GM12873 (cell line): ENCODE measurements around the gene DCUN1D3.

Experiments
- TF ChIP-seq, protein P1 (sequence below): IDR thresholded peaks from 2 replicates; pipeline ENCODE4 v1.5.1; 2012; ENCODE audit warnings: low read depth, mild to moderate bottlenecking, moderate library complexity, low read length, control low read depth; ENCODE audit not compliant: insufficient read depth; ENCODE audit errors: missing control alignments

The DCUN1D3 gene

DNA sequence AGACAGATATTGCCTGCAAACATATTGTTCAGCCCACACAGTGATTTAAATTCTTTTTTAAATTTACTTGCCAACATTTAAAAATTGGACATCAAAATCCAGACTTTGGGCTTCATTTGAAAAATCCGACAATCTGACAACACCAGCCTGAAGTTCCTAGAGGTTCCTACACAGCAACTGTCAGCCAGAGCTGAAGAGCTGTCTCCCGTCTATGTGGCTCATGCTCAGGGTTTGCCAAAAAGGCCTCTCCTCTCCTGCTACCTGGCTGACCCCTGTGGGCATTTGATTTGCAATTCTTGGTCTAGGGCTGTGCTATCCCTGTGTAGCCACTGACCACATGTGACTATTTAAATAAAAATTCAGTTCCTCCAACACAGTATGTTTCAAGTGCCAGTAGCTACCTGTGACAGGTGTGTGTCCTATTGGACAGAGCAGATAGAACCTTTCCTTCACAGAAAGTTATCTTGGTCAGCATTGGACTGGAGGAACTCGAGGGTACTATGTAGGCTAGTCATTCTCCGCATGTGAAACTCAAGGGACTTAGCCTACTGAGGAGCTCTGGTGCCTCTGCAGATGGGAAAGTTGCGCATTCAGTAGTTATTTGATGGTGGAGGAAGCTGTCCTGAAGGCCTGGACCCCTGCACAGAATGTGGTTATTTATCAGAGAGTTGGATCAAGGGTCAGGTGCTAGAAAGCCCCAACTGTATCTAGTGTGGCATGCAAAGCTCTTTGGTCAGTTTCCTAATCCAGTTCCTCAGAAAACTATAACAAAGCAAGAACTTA lies 3.1 kb upstream of the DCUN1D3 start:
- TF ChIP-seq, protein P1, sequence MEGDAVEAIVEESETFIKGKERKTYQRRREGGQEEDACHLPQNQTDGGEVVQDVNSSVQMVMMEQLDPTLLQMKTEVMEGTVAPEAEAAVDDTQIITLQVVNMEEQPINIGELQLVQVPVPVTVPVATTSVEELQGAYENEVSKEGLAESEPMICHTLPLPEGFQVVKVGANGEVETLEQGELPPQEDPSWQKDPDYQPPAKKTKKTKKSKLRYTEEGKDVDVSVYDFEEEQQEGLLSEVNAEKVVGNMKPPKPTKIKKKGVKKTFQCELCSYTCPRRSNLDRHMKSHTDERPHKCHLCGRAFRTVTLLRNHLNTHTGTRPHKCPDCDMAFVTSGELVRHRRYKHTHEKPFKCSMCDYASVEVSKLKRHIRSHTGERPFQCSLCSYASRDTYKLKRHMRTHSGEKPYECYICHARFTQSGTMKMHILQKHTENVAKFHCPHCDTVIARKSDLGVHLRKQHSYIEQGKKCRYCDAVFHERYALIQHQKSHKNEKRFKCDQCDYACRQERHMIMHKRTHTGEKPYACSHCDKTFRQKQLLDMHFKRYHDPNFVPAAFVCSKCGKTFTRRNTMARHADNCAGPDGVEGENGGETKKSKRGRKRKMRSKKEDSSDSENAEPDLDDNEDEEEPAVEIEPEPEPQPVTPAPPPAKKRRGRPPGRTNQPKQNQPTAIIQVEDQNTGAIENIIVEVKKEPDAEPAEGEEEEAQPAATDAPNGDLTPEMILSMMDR: no peak

DNA sequence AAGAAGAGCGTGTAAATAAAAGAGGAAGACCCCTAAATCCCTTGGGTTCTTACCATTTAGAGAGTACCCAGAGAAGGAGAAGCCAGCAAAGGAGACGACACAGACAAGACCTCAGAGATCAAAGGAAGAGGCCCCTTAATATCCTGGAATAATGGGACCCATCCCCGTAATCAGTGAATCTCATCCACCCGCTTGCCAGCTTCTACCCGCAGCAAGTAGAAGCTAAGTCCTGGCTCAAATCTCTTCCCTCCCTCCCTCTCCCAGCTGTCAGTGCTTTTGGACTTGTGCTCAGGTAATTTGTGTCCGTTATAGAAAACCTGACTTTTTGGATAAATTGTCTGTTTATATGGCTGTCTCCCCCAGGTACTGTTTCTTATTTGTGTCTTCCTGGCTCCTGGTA lies 2.3 kb upstream of the DCUN1D3 start:
- TF ChIP-seq, protein P1: no peak

DNA sequence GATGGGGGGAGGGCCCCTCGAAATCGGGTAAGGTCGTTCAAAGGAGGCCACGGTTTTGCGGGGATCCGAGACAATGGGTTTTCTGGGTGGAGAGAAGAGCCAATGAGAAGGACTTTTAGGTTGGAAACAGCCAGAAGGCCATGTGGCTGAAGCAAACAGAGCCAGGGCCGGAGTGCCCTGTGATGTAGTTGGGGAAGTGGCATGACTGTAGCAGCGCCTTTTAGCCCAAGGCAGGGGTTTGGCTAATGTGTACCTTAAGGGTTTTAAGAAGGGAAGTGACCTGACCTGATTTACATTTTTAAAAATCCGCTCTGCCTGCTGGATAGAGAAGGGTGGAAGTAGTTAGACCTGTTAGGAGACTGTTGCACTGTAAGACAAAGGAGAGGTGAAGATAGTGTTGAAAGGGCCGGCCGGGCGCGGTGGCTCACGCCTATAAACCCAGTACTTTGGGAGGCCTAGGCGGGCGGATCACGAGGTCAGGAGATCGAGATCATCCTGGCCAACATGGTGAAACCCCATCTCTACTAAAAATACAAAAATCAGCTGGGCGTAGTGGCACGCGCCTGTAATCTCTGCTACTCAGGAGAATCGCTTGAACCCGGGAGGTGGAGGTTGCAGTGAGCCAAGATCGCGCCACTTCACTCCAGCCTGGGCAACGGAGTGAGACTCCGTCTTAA lies 1.4 kb upstream of the DCUN1D3 start:
- TF ChIP-seq, protein P1: no peak

DNA sequence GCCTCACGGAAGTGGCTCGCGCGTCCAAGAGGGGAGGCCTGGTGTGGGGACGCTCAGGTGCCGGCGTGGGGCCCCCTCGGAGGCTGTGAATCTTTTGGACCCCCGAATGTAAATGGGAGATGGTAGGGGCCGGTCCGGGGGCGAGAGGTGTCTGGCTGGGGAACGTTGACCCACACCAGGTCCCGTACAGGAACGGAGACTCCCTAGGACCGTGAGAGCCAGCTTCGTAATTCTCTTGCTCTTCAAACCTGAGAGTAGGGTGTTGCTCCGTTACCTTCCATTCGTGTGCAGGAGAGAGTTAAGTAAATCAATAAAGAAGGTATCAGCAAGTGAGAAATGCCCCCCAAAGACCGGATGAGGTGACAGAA lies 894 bp upstream of the DCUN1D3 start:
- TF ChIP-seq, protein P1: no peak

DNA sequence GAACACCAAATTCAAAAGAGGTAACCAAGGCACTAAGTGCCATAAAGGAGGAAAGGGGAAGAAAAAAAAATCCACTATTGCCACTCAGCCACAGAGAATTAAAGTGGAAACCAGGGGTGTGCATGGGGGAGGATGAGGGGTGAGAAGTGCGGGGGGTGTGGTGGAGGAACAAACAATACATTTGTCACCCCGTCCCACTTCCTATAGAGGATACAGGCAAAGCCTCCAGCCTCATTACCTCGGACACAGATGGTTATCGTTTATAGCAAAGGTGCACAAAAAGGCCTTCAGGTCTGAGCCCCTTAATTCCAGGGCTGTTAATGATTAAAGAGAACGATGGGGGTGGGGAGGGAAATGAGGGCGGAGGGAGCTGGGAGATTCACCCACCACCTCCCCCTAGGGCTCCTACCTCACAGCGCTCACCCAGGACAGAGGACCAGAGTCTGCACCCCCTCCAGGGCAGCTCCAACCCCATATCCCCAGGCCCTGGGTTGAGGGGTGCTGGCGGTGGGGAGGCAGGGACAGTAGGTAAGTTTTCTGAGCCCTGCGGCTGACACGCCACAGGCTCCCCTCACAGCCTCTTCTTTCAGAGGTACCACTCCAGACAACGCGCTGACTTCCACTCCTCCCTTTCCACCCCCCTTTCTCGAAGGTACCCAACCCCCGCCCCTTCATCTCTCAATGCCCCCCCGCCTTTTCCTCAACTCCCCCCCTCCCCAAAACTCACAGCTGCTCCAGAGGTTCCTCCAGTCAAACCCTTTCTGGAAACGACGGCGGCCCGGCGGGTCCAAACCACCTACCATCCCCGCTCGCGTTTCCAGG lies 470 bp downstream of the DCUN1D3 start:
- TF ChIP-seq, protein P1: no peak

DNA sequence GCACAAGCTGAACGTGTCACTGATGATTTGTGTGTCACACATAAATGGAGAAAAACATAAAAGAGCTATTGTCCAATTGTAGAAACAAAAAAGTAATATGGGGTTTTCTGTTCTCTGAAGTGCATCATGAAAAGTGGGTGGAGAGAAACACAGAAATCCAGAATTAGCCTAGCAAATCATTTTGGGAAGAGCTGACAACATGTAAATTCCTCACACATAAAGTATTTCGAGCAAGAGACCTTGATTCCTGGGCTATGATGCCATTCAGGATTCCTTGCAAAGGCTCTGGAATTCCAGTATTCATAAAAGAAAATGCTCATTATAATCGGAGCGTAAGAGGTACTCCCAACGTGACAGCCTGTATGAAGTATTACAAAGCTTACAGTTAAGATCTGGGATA lies 1.1 kb downstream of the DCUN1D3 start:
- TF ChIP-seq, protein P1: no peak

DNA sequence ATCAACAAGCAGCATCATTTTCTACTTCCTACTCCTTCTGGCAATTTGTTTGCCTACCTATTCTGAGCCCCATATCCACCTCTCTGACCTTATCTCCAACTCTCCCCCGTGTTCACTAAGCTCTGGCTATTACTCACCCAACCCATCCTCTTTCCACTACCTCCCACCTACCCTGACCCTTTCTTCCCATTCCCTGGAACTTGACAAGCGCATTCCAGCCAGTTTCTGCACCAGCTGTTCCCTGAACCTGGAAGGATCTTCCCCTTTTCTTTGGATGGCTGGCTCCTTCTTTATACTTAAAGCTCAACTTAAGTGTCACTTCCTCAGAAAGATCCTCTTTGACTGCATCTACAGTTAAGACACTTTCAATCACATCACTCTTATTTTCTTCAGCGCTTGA lies 2.2 kb downstream of the DCUN1D3 start:
- TF ChIP-seq, protein P1: no peak
